ENCODE results near the gene DENND2C.

- TF ChIP-seq CTCF (conservative IDR thresholded peaks at IDR 0.05; ENCODE audit: low read length) (no peak), EZH2phosphoT487 (IDR thresholded peaks at IDR 0.05; ENCODE audit: borderline replicate concordance, low read depth, low read length) (no peak)
Observed at GRCh38 chr1:114588196-114588689, 81.6 kb downstream of the DENND2C start.

All from OCI-LY7 (cell line).